HG03354 (cell line): ENCODE measurements around the gene UQCR11.
A peak's percentile ranks its signal among the peaks of the same experiment; 100 is the strongest.

ENCODE experiments used
- ATAC-seq: cut with Tn5 transposase; IDR thresholded peaks from one replicate; pipeline ENCODE4 v1.9.1; 2021; ENCODE audit warnings: mild to moderate bottlenecking; ENCODE audit not compliant: unreplicated experiment, poor library complexity, severe bottlenecking

UQCR11 gene

DNA sequence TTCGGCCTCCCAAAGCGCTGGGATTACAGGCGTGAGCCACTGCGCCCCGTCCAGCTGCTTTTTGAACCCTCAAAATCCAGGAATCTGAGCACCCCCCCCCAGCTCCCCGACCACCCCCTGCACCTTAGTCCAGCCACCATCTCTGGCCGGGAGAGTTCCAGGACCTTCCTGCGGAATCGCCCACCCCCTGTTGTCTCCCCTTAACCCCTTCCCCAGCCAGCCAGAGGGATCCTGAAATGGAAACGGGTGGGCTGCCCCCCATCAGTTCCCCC is 11.8 kb downstream of the UQCR11 start:
- ATAC-seq, result no peak

GRCh38 chr19:1592755-1593500 is 12.3 kb downstream of the UQCR11 start, which contains the start of gene MBD3:
Gene MBD3 (minus strand): TSS chr19:1592865. CDS start chr19:1592631, 234 bp downstream.
- peak; percentile 69 for ATAC-seq

- ATAC-seq, result peak; percentile 78
Observed at GRCh38 chr19:1592024-1592754, 13.1 kb downstream of the UQCR11 start.

GRCh38 chr19:1591421-1592023 is 13.7 kb downstream of the UQCR11 start:
- peak; percentile 1 for ATAC-seq

GRCh38 chr19:1590641-1591397 is 14.4 kb downstream of the UQCR11 start:
- ATAC-seq, result no peak

DNA sequence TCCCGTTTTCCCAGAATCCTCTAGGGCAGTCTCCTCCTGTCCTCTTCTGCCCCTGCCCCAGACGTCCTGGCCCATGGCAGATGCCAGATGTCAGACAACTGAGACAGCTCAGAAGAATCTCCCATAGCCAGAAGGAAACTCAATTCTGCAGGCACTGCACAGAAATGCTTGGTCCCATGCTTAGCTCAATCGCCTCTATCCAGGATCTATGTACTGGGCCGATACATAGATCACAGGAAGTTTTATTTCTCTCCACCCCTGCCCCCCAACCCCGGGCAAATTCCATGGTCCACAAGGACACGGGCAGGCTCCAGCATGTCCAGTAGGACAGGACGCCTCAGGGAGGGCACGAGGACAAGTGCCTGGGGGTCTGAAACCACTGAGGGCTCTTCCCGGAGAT is 17.4 kb downstream of the UQCR11 start:
- no peak for ATAC-seq

GRCh38 chr19:1585243-1585580 is 20.1 kb downstream of the UQCR11 start:
- ATAC-seq, result no peak

GRCh38 chr19:1584500-1585242 is 20.6 kb downstream of the UQCR11 start:
- ATAC-seq, result no peak

GRCh38 chr19:1582201-1582600 is 23.1 kb downstream of the UQCR11 start:
- no peak for ATAC-seq

GRCh38 chr19:1580957-1581356 is 24.3 kb downstream of the UQCR11 start:
- ATAC-seq, result no peak

- no peak for ATAC-seq
Observed at GRCh38 chr19:1580382-1580781, 24.9 kb downstream of the UQCR11 start.

DNA sequence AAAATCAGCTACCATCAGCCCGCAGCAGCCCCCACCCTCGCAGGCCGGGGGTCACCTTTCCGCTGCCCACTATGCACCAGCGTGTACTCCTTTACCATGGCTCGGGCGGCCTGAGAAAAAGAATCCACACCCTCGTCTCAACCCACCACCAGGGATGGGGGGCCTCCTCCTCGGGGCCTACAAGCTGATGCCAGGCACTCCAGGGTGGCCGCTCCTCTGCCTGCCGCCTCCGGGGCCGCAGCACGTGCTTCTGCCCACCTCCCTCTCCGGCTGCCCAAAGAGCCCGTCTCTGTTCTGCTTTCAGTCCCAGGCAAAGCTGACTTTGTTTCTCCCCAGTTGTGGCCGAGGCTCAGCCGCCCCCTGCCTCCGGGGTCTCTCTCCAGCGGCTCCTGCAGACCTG is 26.0 kb downstream of the UQCR11 start:
- no peak for ATAC-seq

- ATAC-seq, result no peak
Observed at GRCh38 chr19:1577929-1578618, 27.2 kb downstream of the UQCR11 start.

DNA sequence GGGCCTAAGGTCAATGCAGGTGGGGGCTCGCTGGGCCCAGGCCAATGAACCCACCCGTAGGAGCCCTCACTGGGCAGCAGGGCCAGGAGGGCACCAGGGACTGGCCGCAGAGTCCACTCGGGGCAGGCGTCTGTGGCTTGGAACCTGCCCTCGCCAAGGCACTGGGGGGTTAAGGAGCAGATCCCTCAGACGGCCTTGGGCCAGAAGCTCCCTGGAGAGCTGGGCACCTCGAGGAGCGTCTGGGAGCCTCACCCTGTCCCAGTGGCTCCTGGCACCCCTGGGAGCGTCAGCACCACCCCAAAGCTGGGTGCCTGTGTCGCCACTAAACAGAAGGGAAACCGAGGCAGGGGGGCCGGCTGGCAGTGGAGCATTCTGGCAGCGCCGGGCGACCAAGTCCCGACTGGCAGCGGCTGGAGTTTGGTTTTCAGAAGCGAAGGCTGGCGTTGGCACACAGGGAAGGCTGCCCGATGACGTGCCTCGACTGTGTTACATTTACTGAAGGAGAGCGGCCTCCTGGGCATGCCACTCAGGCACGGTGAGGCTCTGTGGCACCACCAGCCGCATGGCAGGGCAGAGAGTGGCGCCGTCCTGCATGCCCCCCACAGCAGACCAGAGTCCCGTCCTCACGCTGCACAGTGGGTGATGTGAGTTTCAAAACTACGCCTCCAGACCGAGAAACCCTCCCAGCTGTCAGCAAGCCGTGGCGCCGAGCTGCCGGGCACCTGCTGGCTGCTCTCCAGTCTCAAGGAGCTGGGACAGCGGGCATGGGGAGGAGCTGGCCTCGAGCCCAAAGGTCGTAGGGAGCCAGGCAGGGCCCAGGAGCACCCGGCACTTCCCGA is 28.0 kb downstream of the UQCR11 start:
- ATAC-seq, result no peak

GRCh38 chr19:1576242-1577089 is 28.8 kb downstream of the UQCR11 start:
- no peak for ATAC-seq

- no peak for ATAC-seq
Observed at GRCh38 chr19:1575323-1576241, 29.7 kb downstream of the UQCR11 start.
